T-cell (primary cell): ENCODE results near the gene LENG9. TPM values are rescaled to one million over a fixed set of nuclear protein-coding genes. Genes with fewer than 3 reads are reported as not detected.
"Not testable (repeated sequence)": the region's sequence is repeated elsewhere in the genome, so short reads cannot be mapped to it uniquely, and the experiment has no call there.

Source experiments
- ATAC-seq, 4 experiments: fragments of 200-7000 bp in 3 of 4; fragments of 150-1000 bp in 1 of 4; cut with Tn5 transposase; replicated peaks in 1 of 4; 1 replicate in 3 of 4; 2 replicates in 1 of 4; pipeline ENCODE4 v1.10.0; 2021; ENCODE audit warnings: moderate library complexity in 3 of 4, mild to moderate bottlenecking in 2 of 4, moderate number of reproducible peaks in 1 of 4
- CTCF ChIA-PET, 2 donors: fragments of 300-600 bp; sonication (Branson Sonifier 250); formaldehyde crosslinking; loops; one replicate each; lab custom pipeline; 2022; ENCODE audit warnings: antibody characterized with exemption in 2 of 2; lab: Charles Lee
- POLR2A ChIA-PET, 2 donors: fragments of 300-600 bp; sonication (Branson Sonifier 250); formaldehyde crosslinking; loops; one replicate each; lab custom pipeline; 2022; ENCODE audit warnings: antibody characterized with exemption in 2 of 2; lab: Charles Lee
- DNase-seq, 35 experiments: peaks; one replicate each; pipeline versions ENCODE4 v3.0.0 to v3.0.0-alpha.2; 2013 to 2023
- H3K27ac ChIP-seq: one replicate; pipeline ENCODE4 v1.5.1; 2013; ENCODE audit warnings: low read length
- H3K27me3 ChIP-seq, 2 experiments: replicated peaks in 1 of 2; 1 replicate in 1 of 2; 2 replicates in 1 of 2; pipeline versions ENCODE4 v1.6.1 to v1.7.0; 2013; ENCODE audit warnings: low read length in 1 of 2, mixed read lengths in 1 of 2; ENCODE audit not compliant: control insufficient read depth in 2 of 2, insufficient read depth in 2 of 2; ENCODE audit errors: extremely low read depth in 1 of 2
- H3K36me3 ChIP-seq, 2 donors: 1 replicate in 1 of 2; 2 replicates in 1 of 2; pipeline versions ENCODE4 v1.6.1 to v1.7.0; 2013; ENCODE audit warnings: low read length in 1 of 2; ENCODE audit not compliant: control insufficient read depth in 2 of 2, insufficient read depth in 1 of 2; ENCODE audit errors: extremely low read depth in 1 of 2
- H3K4me1 ChIP-seq, 2 experiments: 1 replicate in 1 of 2; 2 replicates in 1 of 2; pipeline versions ENCODE4 v1.6.1 to v1.7.0; 2013; ENCODE audit warnings: low read length in 2 of 2, mixed read lengths in 1 of 2; ENCODE audit not compliant: insufficient read depth in 2 of 2, control insufficient read depth in 1 of 2; ENCODE audit errors: extremely low read depth in 1 of 2
- H3K4me3 ChIP-seq, 2 donors: 1 replicate in 1 of 2; 2 replicates in 1 of 2; pipeline versions ENCODE4 v1.5.1 to v1.7.0; 2013; ENCODE audit warnings: mild to moderate bottlenecking in 2 of 2, low read length in 1 of 2, moderate library complexity in 1 of 2; ENCODE audit not compliant: control insufficient read depth in 1 of 2; ENCODE audit errors: extremely low read depth in 1 of 2
- H3K9me3 ChIP-seq: 2 replicates; pipeline ENCODE4 v1.7.0; 2013
- H3K27ac Mint-ChIP-seq, 2 donors: one replicate each; pipeline ENCODE4 v1.8.0; 2020 to 2021; ENCODE audit warnings: mild to moderate bottlenecking in 2 of 2, mixed read lengths in 2 of 2
- H3K27me3 Mint-ChIP-seq, 2 donors: one replicate each; pipeline ENCODE4 v1.8.0; 2021 to 2022; ENCODE audit warnings: mixed read lengths in 2 of 2
- H3K36me3 Mint-ChIP-seq: one replicate; pipeline ENCODE4 v1.8.0; 2021; ENCODE audit warnings: mixed read lengths
- H3K4me1 Mint-ChIP-seq, 3 donors: one replicate each; pipeline ENCODE4 v1.8.0; 2020 to 2022; ENCODE audit warnings: mixed read lengths in 3 of 3, mild to moderate bottlenecking in 1 of 3
- H3K4me3 Mint-ChIP-seq, 3 donors: one replicate each; pipeline ENCODE4 v1.8.0; 2020 to 2022; ENCODE audit warnings: mild to moderate bottlenecking in 3 of 3, mixed read lengths in 3 of 3, moderate library complexity in 3 of 3
- H3K9me3 Mint-ChIP-seq, 3 donors: one replicate each; pipeline ENCODE4 v1.8.0; 2020 to 2022; ENCODE audit warnings: mixed read lengths in 3 of 3
- WGBS: methylation state at CpG from one replicate; pipeline ENCODE4 v1.1.5; 2013; ENCODE audit warnings: missing lambda C conversion rate; ENCODE audit not compliant: insufficient coverage; 5-methylcytosine and 5-hydroxymethylcytosine counted together
- total RNA-seq, 35 experiments: library from RNA in 6 of 35; stranded (reverse) in 6 of 35; fragments of 120-200 nt in 1 of 35; gene quantifications; one replicate each; pipeline versions ENCODE4 v1.2.1 to v1.2.4 and lab custom pipeline; 2013 to 2026

The LENG9 gene
- total RNA-seq, 5 donors from 2014 or later (not counting 1 experiment from before 2014, with no cell fraction given), result 2.2 to 7.9 (median 7.5) TPM

- CTCF ChIA-PET, POLR2A ChIA-PET: not testable (repeated sequence)
Measured at GRCh38 chr19:54466110-54466480, 2.5 kb upstream of the LENG9 start.

GRCh38 chr19:54465426-54466109, 2.0 kb upstream of the LENG9 start:
- Mint-ChIP-seq H3K36me3 (no peaks in the 10 kb centered on the region), H3K4me1 (peaks cover 19 to 32% (median 27%) of the 10 kb centered on the region in 3 donors), H3K4me3 (peak overlapping the region; percentile 59 to 76 (median 61)), H3K9me3 (no peaks in the 10 kb centered on the region), H3K27ac (no peak overlapping the region), H3K27me3 (peaks cover 12 to 24% of the 10 kb centered on the region in 2 donors)
- Histone ChIP-seq H3K36me3 (peaks cover 0 to 15% of the 10 kb centered on the region in 2 donors), H3K4me1 (peaks cover 7 to 32% of the 10 kb centered on the region in 2 experiments), H3K9me3 (no peaks in the 10 kb centered on the region), H3K4me3 (no peak overlapping the region), H3K27me3 (peaks cover 4 to 17% of the 10 kb centered on the region in 2 experiments), H3K27ac (no peak overlapping the region)
- ATAC-seq (no peak), DNase-seq (no peak)
- CTCF ChIA-PET, result no interaction called here
- POLR2A ChIA-PET, result no interaction called here
- 79% methylated on average over 47 of the region's 49 CpGs for WGBS

More at GRCh38 chr19:54466110-54466480, 2.5 kb upstream of the LENG9 start:
- ATAC-seq, H3K9me3 Mint-ChIP-seq, H3K27ac ChIP-seq, H3K9me3 ChIP-seq, H3K4me3 ChIP-seq, DNase-seq, H3K27ac Mint-ChIP-seq, H3K36me3 ChIP-seq, H3K36me3 Mint-ChIP-seq: not testable (repeated sequence)
- Histone ChIP-seq H3K27me3 (peaks cover 7 to 22% of the 10 kb centered on the region in 2 experiments), H3K4me1 (peaks cover 7 to 37% of the 10 kb centered on the region in 2 experiments)
- WGBS, result 95% methylated on average over 14 of the region's 14 CpGs
- Mint-ChIP-seq H3K27me3 (peaks cover 16 to 28% of the 10 kb centered on the region in 2 donors), H3K4me1 (peaks cover 21 to 35% (median 31%) of the 10 kb centered on the region in 3 donors), H3K4me3 (peak overlapping the region; percentile 59 to 76 (median 61))

DNA sequence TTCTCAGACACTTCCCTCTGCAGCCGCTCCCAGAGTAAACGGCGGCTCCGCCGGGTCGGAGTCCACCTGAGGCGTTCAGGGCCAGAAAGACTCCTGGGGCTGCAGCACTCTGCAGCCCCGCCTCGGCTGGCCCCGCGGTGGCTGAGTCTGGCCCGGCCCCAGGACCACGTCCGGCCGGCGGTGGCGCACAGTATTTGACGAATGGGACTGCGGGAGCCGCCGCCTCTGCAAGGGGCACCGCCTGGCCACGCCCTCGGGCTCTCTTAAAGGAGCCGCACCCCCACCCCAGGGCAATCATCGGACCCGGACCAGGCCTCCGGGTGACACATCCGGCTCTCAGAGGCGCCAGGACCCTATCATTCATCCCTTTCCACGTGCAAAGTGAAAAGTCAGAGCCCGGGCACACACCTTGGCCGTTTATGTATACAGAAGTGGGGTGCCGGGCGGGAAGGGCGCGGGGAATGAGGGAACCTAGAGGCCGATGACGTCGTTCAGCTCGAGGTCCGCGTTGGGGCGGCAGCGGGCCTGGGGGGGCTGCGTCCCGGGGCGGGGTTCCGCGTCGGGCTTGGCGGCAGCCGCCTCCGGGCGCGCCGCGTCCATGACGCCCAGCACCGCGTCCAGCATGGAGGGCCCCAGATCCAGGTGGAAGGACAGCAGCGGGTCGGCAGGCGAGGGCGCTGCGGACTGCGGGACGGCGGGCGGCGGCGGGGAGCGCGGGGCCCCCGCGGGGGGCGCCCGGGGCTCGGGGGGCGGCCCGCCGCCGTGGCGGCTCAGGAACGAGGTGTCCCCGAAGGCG, 1.2 kb upstream of the LENG9 start:
- Mint-ChIP-seq H3K27ac (peak overlapping the region; percentile 89 to 90), H3K9me3 (no peaks in the 10 kb centered on the region), H3K36me3 (no peaks in the 10 kb centered on the region), H3K4me1 (peaks cover 16 to 28% (median 24%) of the 10 kb centered on the region in 3 donors), H3K27me3 (peaks cover 5 to 17% of the 10 kb centered on the region in 2 donors), H3K4me3 (peak overlapping the region; percentile 85 to 89 (median 85))
- Histone ChIP-seq H3K9me3 (no peaks in the 10 kb centered on the region), H3K4me3 (peak overlapping the region; percentile 83 to 85), H3K27ac (peak overlapping the region; percentile 72), H3K36me3 (peaks cover 4 to 20% of the 10 kb centered on the region in 2 donors), H3K4me1 (peaks cover 7 to 35% of the 10 kb centered on the region in 2 experiments), H3K27me3 (peaks cover 3 to 10% of the 10 kb centered on the region in 2 experiments)
- ChIA-PET CTCF (no interaction called here), POLR2A (no interaction called here)
- ATAC-seq (peak; percentile 19 to 39 (median 38)), DNase-seq (peak in 32 of 35 experiments; percentile 24 to 71 (median 50))
- 7% methylated on average over 84 of the region's 87 CpGs for WGBS

GRCh38 chr19:54464044-54464629, 559 bp upstream of the LENG9 start:
- no peaks in the 10 kb centered on the region for H3K9me3 ChIP-seq
- H3K36me3 Mint-ChIP-seq, result peaks cover 5% of the 10 kb centered on the region
- DNase-seq, result peak in 31 of 35 experiments; percentile 49 to 91 (median 79)
- ChIA-PET CTCF (interaction anchor here in 1 of 2 donors (0.6 to 1.0 kb wide), 3 partner anchors 15 to 20 kb away, joined by 3 to 5 read pairs (median 3); partner anchors contain the start of gene LENG8), POLR2A (interaction anchor here in 1 of 2 donors (1.0 to 1.9 kb wide), 2 partner anchors 11 to 15 kb away, joined by 4 to 9 read pairs; partner anchors contain the start of gene LENG8)
- peak overlapping the region; percentile 72 for H3K27ac ChIP-seq
- H3K36me3 ChIP-seq, result peaks cover 4 to 26% of the 10 kb centered on the region in 2 donors
- peak; percentile 34 to 60 (median 48) for ATAC-seq
- peaks cover 7 to 42% of the 10 kb centered on the region in 2 experiments for H3K4me1 ChIP-seq
- under 1% methylated on average over 25 of the region's 26 CpGs for WGBS
- H3K4me3 Mint-ChIP-seq, result peak overlapping the region; percentile 85 to 89 (median 85)
- peaks cover 0 to 6% of the 10 kb centered on the region in 2 experiments for H3K27me3 ChIP-seq
- H3K4me3 ChIP-seq, result peak overlapping the region; percentile 83 to 85
- H3K4me1 Mint-ChIP-seq, result peaks cover 20 to 32% (median 29%) of the 10 kb centered on the region in 3 donors
- H3K27ac Mint-ChIP-seq, result peak overlapping the region; percentile 89 to 90
- peaks cover 0 to 10% of the 10 kb centered on the region in 2 donors for H3K27me3 Mint-ChIP-seq
- H3K9me3 Mint-ChIP-seq, result no peaks in the 10 kb centered on the region

GRCh38 chr19:54462655-54463530, 685 bp downstream of the LENG9 start:
- H3K4me3 Mint-ChIP-seq, result peak overlapping the region; percentile 85 to 89 (median 85)
- Histone ChIP-seq H3K4me1 (peaks cover 7 to 54% of the 10 kb centered on the region in 2 experiments), H3K4me3 (peak overlapping the region; percentile 19 to 83), H3K27ac (peak overlapping the region; percentile 72), H3K27me3 (peaks cover 0 to 6% of the 10 kb centered on the region in 2 experiments), H3K9me3 (no peaks in the 10 kb centered on the region), H3K36me3 (peaks cover 4 to 38% of the 10 kb centered on the region in 2 donors)
- H3K4me1 Mint-ChIP-seq, result peaks cover 31 to 44% (median 41%) of the 10 kb centered on the region in 3 donors
- POLR2A ChIA-PET, result interaction anchor here in 1 of 2 donors (0.6 to 1.9 kb wide), 3 partner anchors 10 to 14 kb away, joined by 4 to 9 read pairs (median 7); partner anchors contain the start of gene LENG8
- no peaks in the 10 kb centered on the region for H3K9me3 Mint-ChIP-seq
- WGBS, result 12% methylated on average over 91 of the region's 91 CpGs
- no peaks in the 10 kb centered on the region for H3K27me3 Mint-ChIP-seq
- DNase-seq (peak; percentile 41 to 84 (median 63)), ATAC-seq (peak; percentile 38 to 66 (median 52))
- peak overlapping the region; percentile 39 to 67 for H3K27ac Mint-ChIP-seq
- H3K36me3 Mint-ChIP-seq, result peaks cover 17% of the 10 kb centered on the region
- CTCF ChIA-PET, result interaction anchor here in 1 of 2 donors (0.6 to 1.0 kb wide), 3 partner anchors 14 to 98 kb away, joined by 3 read pairs; partner anchors contain the start of gene LENG8
